Measurements from ENCODE around the gene MARCHF2.
"Not testable (repeated sequence)": the region's sequence is repeated elsewhere in the genome, so short reads cannot be mapped to it uniquely, and the experiment has no call there.

The MARCHF2 gene

DNA sequence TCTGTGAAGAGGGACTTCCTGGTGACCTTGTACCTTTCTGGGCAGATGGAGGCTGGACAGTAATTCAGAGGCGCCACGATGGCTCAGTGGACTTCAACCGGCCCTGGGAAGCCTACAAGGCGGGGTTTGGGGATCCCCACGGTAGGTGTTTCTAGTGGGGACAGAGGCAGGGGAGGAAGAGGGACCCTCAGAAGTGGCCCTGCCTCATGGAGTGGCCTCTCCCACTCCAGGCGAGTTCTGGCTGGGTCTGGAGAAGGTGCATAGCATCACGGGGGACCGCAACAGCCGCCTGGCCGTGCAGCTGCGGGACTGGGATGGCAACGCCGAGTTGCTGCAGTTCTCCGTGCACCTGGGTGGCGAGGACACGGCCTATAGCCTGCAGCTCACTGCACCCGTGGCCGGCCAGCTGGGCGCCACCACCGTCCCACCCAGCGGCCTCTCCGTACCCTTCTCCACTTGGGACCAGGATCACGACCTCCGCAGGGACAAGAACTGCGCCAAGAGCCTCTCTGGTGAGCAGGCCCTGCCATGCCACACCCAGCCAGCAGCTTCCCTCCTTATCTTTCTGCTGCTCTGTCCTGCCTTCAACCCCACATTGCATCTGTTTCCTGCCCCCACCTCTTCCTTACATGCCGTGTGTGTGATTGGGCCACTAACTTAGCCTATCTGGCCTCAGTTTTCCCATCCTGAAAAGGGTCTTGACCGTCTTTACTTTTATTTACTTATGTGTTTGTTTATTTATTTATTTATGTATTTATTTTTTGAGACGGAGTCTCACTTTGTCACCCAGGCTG lies 41.9 kb upstream of the MARCHF2 start:
- no peak overlapping the region for H3K4me3 ChIP-seq (ENCODE audit: low read depth, low read length)
- DNase-seq (ENCODE audit: low read depth), result no peak
- TF ChIP-seq, protein P1, sequence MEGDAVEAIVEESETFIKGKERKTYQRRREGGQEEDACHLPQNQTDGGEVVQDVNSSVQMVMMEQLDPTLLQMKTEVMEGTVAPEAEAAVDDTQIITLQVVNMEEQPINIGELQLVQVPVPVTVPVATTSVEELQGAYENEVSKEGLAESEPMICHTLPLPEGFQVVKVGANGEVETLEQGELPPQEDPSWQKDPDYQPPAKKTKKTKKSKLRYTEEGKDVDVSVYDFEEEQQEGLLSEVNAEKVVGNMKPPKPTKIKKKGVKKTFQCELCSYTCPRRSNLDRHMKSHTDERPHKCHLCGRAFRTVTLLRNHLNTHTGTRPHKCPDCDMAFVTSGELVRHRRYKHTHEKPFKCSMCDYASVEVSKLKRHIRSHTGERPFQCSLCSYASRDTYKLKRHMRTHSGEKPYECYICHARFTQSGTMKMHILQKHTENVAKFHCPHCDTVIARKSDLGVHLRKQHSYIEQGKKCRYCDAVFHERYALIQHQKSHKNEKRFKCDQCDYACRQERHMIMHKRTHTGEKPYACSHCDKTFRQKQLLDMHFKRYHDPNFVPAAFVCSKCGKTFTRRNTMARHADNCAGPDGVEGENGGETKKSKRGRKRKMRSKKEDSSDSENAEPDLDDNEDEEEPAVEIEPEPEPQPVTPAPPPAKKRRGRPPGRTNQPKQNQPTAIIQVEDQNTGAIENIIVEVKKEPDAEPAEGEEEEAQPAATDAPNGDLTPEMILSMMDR (IDR thresholded peaks at IDR 0.05; ENCODE audit: low read depth, low read length, missing control alignments), result no peak

DNA sequence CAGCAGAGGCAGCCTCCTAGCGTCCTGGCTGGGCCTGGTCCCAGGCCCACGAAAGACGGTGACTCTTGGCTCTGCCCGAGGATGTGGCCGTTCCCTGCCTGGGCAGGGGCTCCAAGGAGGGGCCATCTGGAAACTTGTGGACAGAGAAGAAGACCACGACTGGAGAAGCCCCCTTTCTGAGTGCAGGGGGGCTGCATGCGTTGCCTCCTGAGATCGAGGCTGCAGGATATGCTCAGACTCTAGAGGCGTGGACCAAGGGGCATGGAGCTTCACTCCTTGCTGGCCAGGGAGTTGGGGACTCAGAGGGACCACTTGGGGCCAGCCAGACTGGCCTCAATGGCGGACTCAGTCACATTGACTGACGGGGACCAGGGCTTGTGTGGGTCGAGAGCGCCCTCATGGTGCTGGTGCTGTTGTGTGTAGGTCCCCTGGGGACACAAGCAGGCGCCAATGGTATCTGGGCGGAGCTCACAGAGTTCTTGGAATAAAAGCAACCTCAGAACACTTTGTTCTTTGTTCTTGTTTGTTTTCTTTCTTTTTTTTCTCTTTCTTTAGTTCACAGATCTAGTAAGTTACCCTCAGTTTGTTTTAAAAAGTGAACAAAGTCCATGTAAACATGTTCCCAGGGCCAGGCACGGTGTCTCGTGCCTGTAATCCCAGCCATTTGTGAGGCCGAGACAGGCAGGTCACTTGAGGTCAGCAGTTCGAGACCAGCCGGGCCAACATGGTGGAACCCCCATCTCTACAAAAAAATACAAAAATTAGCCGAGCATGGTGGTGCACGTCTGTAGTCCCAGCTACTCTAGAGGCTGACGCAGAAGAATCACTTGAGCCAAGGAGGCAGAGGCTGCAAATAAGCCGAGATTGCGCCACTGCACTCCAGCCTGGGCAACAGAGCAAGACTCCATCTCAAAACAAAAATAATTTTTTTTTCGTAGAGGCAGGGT lies 39.0 kb upstream of the MARCHF2 start:
- no peak for DNase-seq (ENCODE audit: low read depth)
- TF ChIP-seq, protein P1 (IDR thresholded peaks at IDR 0.05; ENCODE audit: low read depth, low read length, missing control alignments), result no peak
- H3K4me3 ChIP-seq (ENCODE audit: low read depth, low read length), result no peak overlapping the region

DNA sequence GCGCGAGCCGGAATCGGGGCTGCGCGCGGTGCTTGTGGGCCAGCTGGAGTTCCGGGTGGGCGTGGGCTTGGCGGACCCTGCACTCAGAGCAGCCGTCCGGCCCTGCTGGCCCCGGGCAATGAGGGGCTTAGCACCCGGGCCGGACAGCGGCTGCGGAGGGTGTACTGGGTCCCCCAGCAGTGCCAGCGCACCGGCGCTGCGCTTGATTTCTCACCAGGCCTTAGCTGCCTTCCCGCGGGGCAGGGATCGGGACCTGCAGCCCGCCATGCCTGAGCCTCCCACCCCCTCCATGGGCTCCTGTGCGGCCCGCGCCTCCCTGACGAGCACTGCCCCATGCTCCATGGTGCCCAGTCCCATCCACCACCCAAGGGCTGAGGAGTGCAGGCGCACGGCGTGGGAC lies 37.3 kb upstream of the MARCHF2 start:
- DNase-seq (ENCODE audit: low read depth); H3K4me3 ChIP-seq (ENCODE audit: low read depth, low read length): not testable (repeated sequence)

DNA sequence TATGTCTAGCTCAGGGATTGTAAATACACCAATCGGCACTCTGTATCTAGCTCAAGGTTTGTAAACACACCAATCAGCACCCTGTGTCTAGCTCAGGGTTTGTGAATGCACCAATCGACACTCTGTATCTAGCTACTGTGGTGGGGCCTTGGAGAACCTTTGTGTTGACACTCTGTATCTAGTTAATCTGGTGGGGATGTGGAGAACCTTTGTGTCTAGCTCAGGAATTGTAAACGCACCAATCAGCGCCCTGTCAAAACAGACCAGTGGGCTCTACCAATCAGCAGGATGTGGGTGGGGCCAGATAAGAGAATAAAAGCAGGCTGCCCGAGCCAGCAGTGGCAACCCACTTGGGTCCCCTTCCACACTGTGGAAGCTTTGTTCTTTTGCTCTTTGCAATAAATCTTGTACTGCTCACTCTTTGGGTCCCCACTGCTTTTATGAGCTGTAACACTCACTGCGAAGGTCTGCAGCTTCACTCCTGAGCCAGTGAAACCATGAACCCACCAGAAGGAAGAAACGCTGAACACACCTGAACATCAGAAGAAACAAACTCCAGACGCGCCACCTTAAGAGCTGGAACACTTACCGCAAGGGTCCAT lies 36.6 kb upstream of the MARCHF2 start:
- not testable (repeated sequence) for H3K4me3 ChIP-seq (ENCODE audit: low read depth, low read length); DNase-seq (ENCODE audit: low read depth)

DNA sequence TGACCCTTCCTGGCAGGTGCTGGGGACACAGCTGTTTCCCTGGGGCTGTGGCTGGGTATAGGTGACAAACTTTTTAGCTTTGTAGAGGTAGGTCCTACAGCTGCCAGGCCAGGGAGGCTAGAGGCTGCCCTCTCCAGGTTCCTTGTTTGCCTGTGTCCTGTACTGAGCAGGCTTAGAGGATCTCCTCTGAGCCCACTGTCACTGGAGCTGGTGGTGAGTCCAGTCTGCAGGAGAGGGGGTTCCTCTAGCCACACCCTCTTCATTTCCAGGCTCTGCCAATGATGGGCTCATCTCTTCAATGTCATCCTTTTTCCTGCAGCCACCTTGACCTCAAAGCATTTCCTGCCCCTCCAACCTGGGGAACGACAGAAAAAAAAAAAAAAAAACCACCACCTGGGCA lies 35.5 kb upstream of the MARCHF2 start:
- TF ChIP-seq, protein P1 (IDR thresholded peaks at IDR 0.05; ENCODE audit: low read depth, low read length, missing control alignments), result no peak
- DNase-seq (ENCODE audit: low read depth), result no peak
- no peak overlapping the region for H3K4me3 ChIP-seq (ENCODE audit: low read depth, low read length)

DNA sequence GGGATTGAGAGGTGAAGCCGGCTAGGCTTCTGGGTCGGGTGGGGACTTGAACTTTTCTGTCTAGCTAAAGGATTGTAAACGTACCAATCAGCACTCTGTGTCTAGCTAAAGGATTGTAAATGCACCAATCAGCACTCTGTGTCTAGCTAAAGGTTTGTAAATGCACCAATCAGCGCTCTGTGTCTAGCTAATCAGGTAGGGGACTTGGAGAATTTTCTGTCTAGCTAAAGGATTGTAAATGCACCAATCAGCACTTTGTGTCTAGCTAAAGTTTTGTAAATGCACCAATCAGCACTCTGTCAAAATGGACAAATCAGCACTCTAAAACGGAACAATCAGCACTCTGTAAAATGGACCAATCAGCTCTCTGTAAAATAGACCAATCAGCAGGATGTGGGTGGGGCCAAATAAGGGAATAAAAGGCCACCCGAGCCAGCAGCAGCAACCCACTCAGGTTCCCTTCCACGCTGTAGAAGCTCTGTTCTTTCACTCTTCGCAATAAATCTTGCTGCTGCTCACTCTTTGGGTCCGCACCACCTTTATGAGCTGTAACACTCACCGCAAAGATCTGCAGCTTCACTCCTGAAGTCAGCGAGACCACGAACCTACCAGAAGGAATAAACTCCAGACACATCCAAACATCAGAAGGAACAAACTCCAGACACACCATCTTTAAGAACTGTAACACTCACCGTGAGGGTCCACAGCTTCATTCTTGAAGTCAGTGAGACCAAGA lies 33.8 kb upstream of the MARCHF2 start:
- not testable (repeated sequence) for H3K4me3 ChIP-seq (ENCODE audit: low read depth, low read length); DNase-seq (ENCODE audit: low read depth)

DNA sequence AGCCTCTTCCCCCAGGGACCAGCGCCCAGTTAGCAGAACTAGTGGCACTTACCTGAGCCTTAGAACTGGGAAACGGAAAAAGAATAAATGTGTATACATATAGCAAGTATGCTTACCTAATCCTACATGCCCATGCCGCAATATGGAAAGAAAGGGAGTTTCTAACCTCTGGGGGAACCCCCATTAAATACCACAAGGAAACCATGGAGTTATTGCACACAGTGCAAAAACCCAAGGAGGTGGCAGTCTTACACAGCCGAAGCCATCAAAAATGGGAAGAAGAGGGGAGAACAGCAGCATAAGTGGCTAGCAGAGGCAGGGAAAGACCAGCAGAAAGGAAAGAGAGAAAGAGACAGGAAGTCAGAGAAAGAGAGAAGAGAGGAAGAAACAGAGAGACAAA lies 28.5 kb upstream of the MARCHF2 start:
- not testable (repeated sequence) for H3K4me3 ChIP-seq (ENCODE audit: low read depth, low read length); DNase-seq (ENCODE audit: low read depth)

DNA sequence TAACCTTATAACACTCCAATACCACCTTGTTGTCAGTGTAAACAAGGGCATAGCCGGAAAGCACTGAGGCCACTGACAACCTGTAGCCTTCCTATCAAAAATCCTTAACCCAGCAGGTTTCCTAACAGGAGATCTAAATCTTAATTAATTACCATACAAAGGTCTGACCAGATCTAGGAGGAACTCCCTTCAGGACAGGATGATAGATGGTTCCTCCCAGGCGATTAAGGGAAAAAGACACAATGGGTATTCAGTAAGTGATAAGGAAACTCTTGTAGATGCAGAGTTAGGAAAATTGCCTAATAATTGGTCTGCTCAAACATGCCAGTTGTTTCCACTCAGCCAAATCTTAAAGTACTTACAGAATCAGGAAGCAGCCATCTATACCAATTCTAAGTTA lies 28.0 kb upstream of the MARCHF2 start:
- DNase-seq (ENCODE audit: low read depth); H3K4me3 ChIP-seq (ENCODE audit: low read depth, low read length): not testable (repeated sequence)

DNA sequence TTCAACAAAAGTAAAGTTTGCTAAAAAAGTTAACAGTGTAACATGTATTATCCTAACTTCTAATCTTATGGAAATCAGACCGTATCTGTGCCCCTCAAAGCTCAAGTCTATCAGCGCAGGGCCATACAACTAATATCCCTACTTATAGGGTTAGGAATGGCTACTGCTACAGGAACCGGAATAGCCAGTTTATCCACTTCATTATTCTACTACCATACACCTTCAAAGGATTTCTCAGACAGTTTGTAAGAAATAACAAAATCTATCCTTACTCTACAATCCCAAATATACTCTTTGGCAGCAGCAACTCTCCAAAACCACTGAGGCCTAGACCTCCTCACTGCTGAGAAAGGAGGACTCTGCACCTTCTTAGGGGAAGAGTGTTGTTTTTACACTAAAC lies 27.5 kb upstream of the MARCHF2 start:
- not testable (repeated sequence) for DNase-seq (ENCODE audit: low read depth)

DNA sequence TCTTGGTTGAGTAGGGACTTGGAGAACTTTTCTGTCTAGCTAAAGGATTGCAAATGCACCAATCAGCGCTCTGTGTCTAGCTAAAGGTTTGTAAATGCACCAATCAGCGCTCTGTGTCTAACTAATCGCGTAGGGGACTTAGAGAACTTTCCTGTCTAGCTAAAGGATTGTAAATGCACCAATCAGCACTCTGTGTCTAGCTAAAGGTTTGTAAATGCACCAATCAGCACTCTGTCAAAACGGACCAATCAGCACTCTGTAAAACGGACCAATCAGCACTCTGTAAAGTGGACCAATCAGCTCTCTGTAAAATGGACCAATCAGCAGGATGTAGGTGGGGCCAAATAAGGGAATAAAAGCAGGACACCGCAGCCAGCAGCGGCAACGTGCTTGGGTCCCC lies 26.7 kb upstream of the MARCHF2 start:
- not testable (repeated sequence) for DNase-seq (ENCODE audit: low read depth); H3K4me3 ChIP-seq (ENCODE audit: low read depth, low read length)

More for the DNA sequence above, 27.5 kb upstream of the MARCHF2 start:
- H3K4me3 ChIP-seq (ENCODE audit: low read depth, low read length), result not testable (repeated sequence)

Data from GM12864 (cell line).